Measurements from ENCODE around the gene MAP2K5.
A peak's percentile ranks its signal among the peaks of the same experiment; 100 is the strongest.

Gene MAP2K5

DNA sequence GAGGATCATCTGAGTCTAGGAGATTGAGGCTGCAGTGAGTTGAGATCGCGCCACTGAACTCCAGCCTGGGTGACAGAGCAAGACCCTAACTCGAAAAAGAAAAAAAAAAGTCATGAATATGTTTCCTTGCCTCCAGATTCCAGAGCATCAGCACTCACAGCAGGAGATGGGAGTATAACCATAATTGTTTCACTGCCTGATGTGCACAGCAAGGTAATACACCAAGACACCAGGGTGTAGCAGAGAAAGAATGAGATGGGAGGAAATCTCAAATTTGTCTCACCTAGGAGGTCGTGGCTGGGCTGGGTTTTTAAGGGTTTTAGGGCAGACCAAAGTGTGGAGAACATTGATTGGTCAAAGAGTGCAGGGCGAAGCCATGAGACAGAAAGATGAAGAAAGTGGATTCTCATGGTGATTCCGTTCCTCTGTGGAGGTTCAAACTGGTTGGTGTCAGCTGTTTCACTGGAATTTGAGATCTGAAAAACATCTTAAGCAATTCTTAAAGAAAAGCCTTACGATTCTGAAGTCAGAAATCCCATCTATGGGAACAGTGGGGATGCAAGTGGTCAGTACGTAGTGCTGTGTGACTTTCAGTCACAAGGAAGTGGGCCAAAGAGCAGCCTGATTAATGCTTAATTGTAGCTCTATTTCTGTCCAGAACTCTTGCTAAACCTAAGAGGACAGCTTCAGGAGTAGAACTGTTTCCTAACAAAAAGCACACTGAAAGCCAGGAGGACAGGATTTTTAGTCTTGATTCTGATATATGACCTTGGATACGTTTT lies 29.4 kb upstream of the MAP2K5 start:
- TF ChIP-seq WT1 (tag by site-specific recombination; IDR thresholded peaks at IDR 0.05) (peak; percentile 91), ZNF600 (tag by site-specific recombination; IDR thresholded peaks at IDR 0.05) (peak; percentile 46; the same call in 1 of the 2 replicates), ZIC2 (tag by site-specific recombination; IDR thresholded peaks at IDR 0.05) (peak; percentile 97), ZNF302 (tag by site-specific recombination; IDR thresholded peaks at IDR 0.05; ENCODE audit: low read depth) (no peak), ZNF660 (tag by site-specific recombination; IDR thresholded peaks at IDR 0.05) (no peak)
- TF ChIP-seq, protein P1, sequence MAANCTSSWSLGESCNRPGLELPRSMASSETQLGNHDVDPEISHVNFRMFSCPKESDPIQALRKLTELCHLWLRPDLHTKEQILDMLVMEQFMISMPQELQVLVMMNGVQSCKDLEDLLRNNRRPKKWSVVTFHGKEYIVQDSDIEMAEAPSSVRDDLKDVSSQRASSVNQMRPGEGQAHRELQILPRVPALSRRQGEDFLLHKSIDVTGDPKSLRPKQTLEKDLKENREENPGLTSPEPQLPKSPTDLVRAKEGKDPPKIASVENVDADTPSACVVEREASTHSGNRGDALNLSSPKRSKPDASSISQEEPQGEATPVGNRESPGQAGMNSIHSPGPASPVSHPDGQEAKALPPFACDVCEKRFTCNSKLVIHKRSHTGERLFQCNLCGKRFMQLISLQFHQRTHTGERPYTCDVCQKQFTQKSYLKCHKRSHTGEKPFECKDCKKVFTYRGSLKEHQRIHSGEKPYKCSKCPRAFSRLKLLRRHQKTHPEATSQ (tag by site-specific recombination; IDR thresholded peaks at IDR 0.05), result no peak
- H3K36me3 ChIP-seq (ENCODE audit: control insufficient read depth in 2 of 2, insufficient read depth in 1 of 2, low read length in 2 of 2), result peaks cover 5 to 9% of the 10 kb centered on the region in 2 experiments; a peak in 2 of 3 replicates

DNA sequence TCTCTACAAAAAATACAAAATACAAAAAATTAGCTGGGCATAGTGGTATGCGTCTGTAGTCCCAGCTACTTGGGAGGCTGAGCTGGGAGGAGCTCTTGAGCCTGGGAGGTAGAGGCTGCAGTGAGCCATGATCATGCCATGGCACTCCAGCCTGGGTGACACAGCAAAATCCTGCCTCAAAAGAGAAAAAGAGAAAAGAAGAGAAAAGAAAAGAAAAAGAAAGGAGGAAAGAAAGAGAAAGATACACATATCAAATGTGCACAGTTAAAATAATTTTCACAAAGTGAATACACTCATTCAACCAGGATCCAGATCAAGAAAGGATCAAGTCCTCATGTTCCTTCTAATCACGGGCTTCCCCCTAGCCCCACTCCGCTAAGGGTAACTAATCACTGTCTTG lies 27.4 kb upstream of the MAP2K5 start:
- ChIA-PET POLR2A (no interaction called here), CTCF (no interaction called here)
- TF ChIP-seq, protein P2, sequence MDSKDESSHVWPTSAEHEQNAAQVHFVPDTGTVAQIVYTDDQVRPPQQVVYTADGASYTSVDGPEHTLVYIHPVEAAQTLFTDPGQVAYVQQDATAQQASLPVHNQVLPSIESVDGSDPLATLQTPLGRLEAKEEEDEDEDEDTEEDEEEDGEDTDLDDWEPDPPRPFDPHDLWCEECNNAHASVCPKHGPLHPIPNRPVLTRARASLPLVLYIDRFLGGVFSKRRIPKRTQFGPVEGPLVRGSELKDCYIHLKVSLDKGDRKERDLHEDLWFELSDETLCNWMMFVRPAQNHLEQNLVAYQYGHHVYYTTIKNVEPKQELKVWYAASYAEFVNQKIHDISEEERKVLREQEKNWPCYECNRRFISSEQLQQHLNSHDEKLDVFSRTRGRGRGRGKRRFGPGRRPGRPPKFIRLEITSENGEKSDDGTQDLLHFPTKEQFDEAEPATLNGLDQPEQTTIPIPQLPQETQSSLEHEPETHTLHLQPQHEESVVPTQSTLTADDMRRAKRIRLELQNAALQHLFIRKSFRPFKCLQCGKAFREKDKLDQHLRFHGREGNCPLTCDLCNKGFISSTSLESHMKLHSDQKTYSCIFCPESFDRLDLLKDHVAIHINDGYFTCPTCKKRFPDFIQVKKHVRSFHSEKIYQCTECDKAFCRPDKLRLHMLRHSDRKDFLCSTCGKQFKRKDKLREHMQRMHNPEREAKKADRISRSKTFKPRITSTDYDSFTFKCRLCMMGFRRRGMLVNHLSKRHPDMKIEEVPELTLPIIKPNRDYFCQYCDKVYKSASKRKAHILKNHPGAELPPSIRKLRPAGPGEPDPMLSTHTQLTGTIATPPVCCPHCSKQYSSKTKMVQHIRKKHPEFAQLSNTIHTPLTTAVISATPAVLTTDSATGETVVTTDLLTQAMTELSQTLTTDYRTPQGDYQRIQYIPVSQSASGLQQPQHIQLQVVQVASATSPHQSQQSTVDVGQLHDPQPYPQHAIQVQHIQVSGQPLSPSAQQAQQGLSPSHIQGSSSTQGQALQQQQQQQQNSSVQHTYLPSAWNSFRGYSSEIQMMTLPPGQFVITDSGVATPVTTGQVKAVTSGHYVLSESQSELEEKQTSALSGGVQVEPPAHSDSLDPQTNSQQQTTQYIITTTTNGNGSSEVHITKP (tag by site-specific recombination; IDR thresholded peaks at IDR 0.05), result no peak
- TF ChIP-seq PRDM1 (tag by site-specific recombination; IDR thresholded peaks at IDR 0.05), result peak; percentile 59
- no peak overlapping the region for H3K27ac ChIP-seq (ENCODE audit: extremely low read depth, low read depth, low read length)
- no peaks in the 10 kb centered on the region for H3K9me3 ChIP-seq (ENCODE audit: control insufficient read depth, insufficient read depth, low read depth, low read length)
- H3K4me3 ChIP-seq (ENCODE audit: low read depth, low read length), result no peak overlapping the region
- peaks cover 10% of the 10 kb centered on the region for H3K4me1 ChIP-seq (ENCODE audit: control insufficient read depth, insufficient read depth, low read length)
- H3K36me3 ChIP-seq (ENCODE audit: control insufficient read depth in 2 of 2, insufficient read depth in 1 of 2, low read length in 2 of 2), result peaks cover 5 to 9% of the 10 kb centered on the region in 2 experiments; a peak in 2 of 3 replicates

More for the DNA sequence above, 29.4 kb upstream of the MAP2K5 start:
- H3K4me1 ChIP-seq (ENCODE audit: control insufficient read depth, insufficient read depth, low read length), result peaks cover 10% of the 10 kb centered on the region
- POLR2A ChIA-PET, result no interaction called here
- no peaks in the 10 kb centered on the region for H3K9me3 ChIP-seq (ENCODE audit: control insufficient read depth, insufficient read depth, low read depth, low read length)
- CTCF ChIA-PET, result interaction anchor here (0.6 kb wide), 1 partner anchor 26 kb away, joined by 3 read pairs; no protein-coding TSS in a partner anchor
- no peak overlapping the region for H3K4me3 ChIP-seq (ENCODE audit: low read depth, low read length)
- no peak overlapping the region for H3K27ac ChIP-seq (ENCODE audit: extremely low read depth, low read depth, low read length)

DNA sequence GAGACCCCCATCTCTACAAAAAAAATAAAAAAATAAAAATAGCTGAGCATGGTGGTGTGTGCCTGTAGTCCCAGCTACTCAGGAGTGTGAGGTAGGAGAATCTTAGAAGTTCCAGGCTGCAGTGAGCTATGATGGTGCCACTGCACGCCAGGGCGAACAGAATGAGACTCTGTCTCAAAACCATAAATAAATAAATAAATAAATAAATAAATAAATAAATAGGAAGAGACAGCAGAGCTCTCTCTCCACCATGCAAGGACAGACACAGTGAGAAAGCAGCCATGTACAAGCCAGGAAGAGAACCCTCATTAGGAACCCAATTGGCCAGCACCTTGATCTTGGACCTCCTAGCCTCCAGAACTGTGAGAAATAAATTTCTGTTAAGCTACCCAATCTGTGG lies 26.9 kb upstream of the MAP2K5 start:
- POLR2A ChIA-PET, result no interaction called here
- Histone ChIP-seq H3K9me3 (ENCODE audit: control insufficient read depth, insufficient read depth, low read depth, low read length) (no peaks in the 10 kb centered on the region), H3K4me3 (ENCODE audit: low read depth, low read length) (no peak overlapping the region), H3K4me1 (ENCODE audit: control insufficient read depth, insufficient read depth, low read length) (peaks cover 12% of the 10 kb centered on the region), H3K27ac (ENCODE audit: extremely low read depth, low read depth, low read length) (no peak overlapping the region), H3K36me3 (ENCODE audit: control insufficient read depth in 2 of 2, insufficient read depth in 1 of 2, low read length in 2 of 2) (peaks cover 5 to 9% of the 10 kb centered on the region in 2 experiments; a peak in 2 of 3 replicates)
- CTCF ChIA-PET, result no interaction called here
- TF ChIP-seq ZNF221 (tag by site-specific recombination; IDR thresholded peaks at IDR 0.05; ENCODE audit: borderline replicate concordance) (no peak), ZSCAN30 (tag by site-specific recombination; IDR thresholded peaks at IDR 0.05) (no peak), ZNF426 (tag by site-specific recombination; IDR thresholded peaks at IDR 0.05) (peak; percentile 82), RBAK (tag by site-specific recombination; IDR thresholded peaks at IDR 0.05) (0 out of 2 replicates have a peak, but pooled peaks have one; percentile 46), ZNF19 (tag by site-specific recombination; IDR thresholded peaks at IDR 0.05; ENCODE audit: low read depth) (peak; percentile 92; the same call in 1 of the 2 replicates), GLI2 (tag by site-specific recombination; IDR thresholded peaks at IDR 0.05; ENCODE audit: borderline replicate concordance, low read depth) (peak; percentile 13; the same call in 1 of the 2 replicates), ZNF394 (tag by site-specific recombination; IDR thresholded peaks at IDR 0.05; ENCODE audit: borderline replicate concordance) (peak; percentile 93), ZNF548 (tag by site-specific recombination; IDR thresholded peaks at IDR 0.05) (0 out of 2 replicates have a peak, but pooled peaks have one; percentile 40)
- TF ChIP-seq, protein P3, sequence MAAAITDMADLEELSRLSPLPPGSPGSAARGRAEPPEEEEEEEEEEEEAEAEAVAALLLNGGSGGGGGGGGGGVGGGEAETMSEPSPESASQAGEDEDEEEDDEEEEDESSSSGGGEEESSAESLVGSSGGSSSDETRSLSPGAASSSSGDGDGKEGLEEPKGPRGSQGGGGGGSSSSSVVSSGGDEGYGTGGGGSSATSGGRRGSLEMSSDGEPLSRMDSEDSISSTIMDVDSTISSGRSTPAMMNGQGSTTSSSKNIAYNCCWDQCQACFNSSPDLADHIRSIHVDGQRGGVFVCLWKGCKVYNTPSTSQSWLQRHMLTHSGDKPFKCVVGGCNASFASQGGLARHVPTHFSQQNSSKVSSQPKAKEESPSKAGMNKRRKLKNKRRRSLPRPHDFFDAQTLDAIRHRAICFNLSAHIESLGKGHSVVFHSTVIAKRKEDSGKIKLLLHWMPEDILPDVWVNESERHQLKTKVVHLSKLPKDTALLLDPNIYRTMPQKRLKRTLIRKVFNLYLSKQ (tag by site-specific recombination; IDR thresholded peaks at IDR 0.05; ENCODE audit: borderline replicate concordance), result 0 out of 2 replicates have a peak, but pooled peaks have one; percentile 36
- TF ChIP-seq, protein P4, sequence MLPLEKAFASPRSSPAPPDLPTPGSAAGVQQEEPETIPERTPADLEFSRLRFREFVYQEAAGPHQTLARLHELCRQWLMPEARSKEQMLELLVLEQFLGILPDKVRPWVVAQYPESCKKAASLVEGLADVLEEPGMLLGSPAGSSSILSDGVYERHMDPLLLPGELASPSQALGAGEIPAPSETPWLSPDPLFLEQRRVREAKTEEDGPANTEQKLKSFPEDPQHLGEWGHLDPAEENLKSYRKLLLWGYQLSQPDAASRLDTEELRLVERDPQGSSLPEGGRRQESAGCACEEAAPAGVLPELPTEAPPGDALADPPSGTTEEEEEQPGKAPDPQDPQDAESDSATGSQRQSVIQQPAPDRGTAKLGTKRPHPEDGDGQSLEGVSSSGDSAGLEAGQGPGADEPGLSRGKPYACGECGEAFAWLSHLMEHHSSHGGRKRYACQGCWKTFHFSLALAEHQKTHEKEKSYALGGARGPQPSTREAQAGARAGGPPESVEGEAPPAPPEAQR (tag by site-specific recombination; IDR thresholded peaks at IDR 0.05), result no peak
